ENCODE measurements around the gene TPRG1. TPM values are rescaled to one million over a fixed set of nuclear protein-coding genes. Genes with fewer than 3 reads are reported as not detected.

Gene TPRG1
- total RNA-seq, 1 donor from 2014 or later, result under 0.01 TPM

GRCh38 chr3:189165092-189165612, 6.6 kb upstream of the TPRG1 start:
- no peak for DNase-seq (ENCODE audit: low read depth in 2 of 2)

DNA sequence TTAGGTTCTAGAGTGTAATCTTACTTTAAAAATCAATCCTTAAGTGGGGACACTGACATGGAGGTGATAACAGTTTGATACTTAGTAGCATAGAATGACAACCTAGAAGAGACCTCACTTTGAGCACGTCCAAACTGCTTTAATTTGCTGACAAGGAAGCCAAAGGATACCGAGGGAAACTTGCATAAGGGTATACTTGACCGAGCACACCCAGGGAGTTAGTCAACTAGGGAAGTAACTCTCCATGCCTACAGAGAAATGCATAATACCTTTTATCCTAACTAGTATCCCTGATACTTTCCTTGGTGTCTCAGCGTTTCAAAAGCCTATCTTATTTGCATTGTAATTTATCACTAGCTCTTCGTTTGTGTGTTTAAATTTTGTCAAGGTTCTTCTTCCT, 5.5 kb upstream of the TPRG1 start:
- DNase-seq (ENCODE audit: low read depth in 2 of 2), result no peak

DNA sequence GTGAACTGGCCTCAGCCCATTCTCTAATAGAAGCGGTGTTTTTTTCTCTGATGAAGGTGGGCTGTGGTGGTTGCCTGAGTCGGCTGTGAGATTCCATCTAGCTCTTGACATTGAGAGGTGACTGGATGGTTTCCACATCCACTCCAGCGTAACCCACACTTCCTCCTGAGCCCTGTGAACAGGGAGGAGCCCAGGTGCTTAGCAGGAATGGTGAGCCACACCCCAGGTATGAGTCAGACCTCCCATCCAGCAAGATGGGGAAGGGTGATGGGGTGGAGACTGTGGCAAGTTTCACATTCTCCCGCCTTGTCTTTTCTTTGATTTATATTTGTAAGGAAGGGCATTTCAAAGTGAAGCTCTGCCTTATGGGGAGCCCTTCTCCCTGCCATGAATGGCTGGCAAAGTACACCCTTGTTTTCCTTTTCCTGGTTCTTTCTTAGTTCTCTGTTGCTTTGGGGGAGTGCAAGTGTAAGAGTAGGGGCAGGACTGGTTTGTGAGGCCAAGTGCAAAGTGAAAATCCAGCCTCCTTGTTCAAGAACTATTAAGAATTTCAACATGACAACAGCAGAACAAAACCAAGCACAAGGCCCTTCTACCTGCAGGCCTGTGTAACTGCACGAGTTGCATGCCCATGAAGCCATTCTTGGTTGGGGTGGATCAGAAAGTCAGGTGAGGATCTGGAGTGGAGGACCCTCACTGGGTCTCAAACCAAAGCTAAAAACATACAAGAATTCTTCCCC, 4.6 kb upstream of the TPRG1 start:
- DNase-seq (ENCODE audit: low read depth in 2 of 2), result no peak

GRCh38 chr3:189168711-189169110, 3.1 kb upstream of the TPRG1 start:
- DNase-seq (ENCODE audit: low read depth in 2 of 2), result no peak

DNA sequence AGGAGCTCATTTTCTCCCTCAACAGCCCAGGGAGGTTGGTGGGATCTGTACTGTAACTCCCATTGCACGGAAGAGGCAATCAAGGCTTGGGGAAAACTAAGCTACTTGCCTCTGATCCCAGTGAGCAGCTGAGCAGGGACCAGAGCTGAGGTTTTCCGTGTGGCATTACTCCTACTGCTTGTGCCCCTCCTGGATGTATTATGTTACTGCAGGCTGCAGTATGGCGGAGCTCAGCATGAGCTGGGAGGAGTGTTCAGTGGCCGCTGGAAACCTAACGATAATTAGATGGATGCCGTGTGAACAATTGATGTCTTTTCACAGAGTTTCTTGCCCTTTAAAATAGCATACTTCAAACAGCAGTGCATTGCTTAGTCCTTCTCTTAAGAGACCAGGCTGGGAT, 2.0 kb upstream of the TPRG1 start:
- DNase-seq (ENCODE audit: low read depth in 2 of 2), result no peak

DNA sequence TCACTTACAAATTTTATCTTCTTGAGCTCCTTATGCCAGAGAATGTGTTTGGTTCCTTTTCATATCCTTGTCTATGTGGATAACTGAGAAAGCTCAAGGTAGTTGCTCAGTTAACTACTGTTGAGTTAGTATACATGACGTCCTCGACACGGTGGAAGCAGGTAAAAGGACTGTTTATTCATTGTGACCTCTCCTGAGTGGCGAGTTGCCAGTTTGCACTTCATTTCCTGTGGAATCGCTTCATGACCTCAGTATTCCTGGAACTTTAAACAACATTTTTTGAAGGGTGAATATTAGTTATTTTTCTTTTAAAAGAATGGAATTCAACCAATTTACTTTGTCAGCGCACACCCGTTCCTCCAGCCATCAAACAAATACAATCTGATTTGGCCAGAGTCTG, 1.2 kb upstream of the TPRG1 start:
- peak; percentile 13 to 75 for DNase-seq (ENCODE audit: low read depth in 2 of 2)

DNA sequence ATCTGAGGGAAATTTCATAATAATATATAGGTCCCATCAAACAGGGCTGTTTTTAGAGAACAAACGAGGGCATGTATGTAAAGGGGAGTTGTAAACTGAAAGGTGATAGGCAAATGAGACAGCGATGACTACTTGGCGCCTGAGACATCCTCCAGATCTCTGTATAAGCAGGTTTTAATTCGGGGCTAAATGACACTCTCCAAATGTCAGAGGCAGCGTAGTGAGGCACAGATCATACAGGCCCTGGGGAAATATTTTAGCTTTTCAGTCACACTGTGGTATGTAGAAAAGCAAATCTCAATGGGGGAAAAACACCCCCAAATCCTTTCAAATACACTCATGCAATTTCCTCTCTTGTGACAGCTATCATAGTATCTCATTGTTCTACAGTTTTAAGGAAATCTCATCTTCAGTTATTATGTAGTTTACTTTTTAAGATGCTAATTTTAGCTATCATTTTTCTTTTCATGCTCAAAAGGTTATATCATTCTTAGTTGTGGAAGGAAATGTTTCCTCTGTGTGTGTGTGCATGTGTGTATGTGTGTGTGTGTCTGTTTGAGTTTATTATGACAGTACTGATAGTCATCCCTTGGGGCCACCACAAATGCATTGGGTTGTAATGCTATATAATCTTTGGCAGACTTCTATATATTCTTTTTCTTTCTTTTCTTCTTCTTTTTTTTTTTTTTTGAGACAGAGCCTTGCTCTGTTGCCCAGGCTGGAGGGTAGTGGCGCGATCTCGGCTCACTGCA, 1.1 kb downstream of the TPRG1 start:
- DNase-seq (ENCODE audit: low read depth in 2 of 2), result no peak

DNA sequence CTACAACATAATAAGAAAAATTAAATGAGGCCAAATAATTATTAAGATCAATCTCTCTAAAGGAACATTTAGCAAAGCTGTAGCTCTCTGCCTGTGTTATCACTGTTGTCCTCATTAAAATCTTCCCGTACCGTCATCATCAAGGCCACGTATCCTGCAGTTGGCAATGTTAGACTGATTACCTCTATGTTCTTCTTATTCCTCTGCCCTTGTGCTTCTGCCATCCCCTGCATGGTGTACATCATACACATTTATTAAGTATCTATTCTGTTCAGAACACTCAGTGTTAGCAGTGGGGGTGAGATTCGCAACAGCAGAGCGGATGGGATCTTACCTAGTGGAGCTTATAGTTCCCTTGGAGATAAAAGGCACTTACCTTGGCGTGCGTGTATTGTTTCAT, 12.8 kb downstream of the TPRG1 start:
- DNase-seq (ENCODE audit: low read depth in 2 of 2), result no peak

DNA sequence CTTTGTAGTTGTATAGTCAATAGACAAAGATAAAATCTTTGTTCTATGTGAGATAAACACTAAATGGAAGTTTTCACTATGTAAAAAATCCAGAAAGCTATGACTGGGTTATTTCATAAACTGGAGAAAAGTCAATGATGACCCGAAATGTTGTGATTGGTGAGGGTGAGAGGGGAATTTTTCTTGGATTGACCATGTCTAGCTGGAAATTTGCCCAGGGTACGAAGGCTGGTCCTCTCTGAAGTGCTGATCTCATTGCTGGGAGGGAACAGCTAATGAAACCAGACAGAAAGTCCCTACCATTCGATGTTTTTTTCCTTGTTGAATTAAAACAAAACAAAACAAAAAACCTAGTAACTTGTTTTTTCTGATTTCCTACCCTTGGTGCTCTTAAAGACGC, 14.3 kb downstream of the TPRG1 start:
- DNase-seq (ENCODE audit: low read depth in 2 of 2), result peak in 1 of 2 donors; percentile 25

- DNase-seq (ENCODE audit: low read depth in 2 of 2), result no peak
These were observed 16.7 kb downstream of the TPRG1 start for GRCh38 chr3:189188466-189188865.

DNA sequence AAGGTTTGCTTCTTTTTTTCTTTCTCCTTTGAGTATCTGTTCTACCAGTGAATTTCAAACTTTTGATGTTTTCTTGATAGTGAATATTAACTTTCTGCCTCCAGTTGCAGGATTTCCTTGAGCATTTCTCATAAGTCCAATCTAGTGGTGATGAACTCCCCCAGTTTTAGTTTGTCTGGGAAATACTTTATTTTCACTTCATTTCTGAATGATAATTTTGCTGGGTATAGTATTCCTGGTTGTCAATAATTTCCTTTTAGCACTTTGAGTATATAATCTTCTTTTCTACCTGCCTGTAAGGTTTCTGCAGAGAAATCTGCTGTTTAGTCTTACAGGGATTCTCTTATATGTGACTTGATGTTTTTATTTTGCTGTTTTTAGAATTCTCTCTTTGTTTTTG, 21.0 kb downstream of the TPRG1 start:
- DNase-seq (ENCODE audit: low read depth in 2 of 2), result no peak

GRCh38 chr3:189195302-189195701, 23.5 kb downstream of the TPRG1 start:
- DNase-seq (ENCODE audit: low read depth in 2 of 2), result no peak

DNA sequence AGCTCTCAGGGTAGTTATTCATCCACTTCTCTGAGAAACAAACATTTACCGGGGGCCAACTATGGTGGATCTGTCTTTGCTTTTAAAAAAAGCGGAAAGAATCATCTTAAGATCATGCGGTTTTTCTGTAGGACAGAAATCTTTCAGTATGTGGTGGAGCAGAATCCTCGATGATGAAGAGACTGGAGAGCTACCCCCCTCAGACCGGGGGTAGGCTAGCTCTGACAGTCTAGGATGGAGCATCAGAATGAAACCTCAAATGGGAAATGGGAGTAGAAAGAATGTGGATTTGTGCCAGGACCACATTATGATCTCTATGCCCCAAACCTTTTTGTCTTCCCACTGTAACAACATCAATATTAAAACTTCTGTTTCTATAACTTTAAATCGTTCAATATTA, 30.3 kb downstream of the TPRG1 start:
- DNase-seq (ENCODE audit: low read depth in 2 of 2), result no peak

GRCh38 chr3:189202583-189202982, 30.8 kb downstream of the TPRG1 start:
- no peak for DNase-seq (ENCODE audit: low read depth in 2 of 2)

DNA sequence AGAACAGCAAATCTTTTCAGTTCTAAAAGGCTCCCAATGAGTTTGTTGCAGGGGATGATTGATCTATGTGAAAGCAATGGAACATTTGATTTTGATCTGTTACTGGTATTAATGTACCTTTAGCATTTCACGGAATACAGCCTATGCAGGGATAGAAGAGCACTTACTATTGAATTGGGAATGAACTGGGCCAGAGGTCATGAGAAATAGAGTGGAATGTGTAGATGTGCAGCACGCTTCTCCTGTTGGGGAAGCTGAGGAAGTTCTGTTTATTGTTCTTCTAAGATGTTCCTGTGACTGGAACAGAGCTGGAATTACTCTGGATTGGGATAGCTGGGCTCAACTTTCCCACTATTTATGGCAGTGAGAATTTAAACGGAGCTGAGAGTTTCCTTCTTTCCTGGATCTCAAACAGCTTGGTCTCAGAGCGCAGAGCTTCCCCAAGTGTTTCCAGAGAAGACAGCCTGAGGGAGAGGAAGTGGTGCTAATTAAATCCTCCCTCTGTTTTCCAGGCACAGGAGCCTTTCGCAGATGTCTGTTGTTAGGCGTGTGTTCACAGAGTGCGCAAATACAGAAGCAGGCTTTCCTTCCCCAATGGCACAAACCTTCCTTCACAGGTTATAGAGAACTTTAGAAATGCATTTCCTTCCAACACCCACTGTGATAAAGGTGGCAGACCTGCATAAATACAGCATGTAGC, 32.5 kb downstream of the TPRG1 start:
- peak in 1 of 2 donors; percentile 4 for DNase-seq (ENCODE audit: low read depth in 2 of 2)

- DNase-seq (ENCODE audit: low read depth in 2 of 2), result no peak
These were observed 33.2 kb downstream of the TPRG1 start for GRCh38 chr3:189204937-189205336.

- DNase-seq (ENCODE audit: low read depth in 2 of 2), result no peak
These were observed 38.5 kb downstream of the TPRG1 start for GRCh38 chr3:189210251-189210770.

GRCh38 chr3:189212681-189213080, 40.9 kb downstream of the TPRG1 start:
- no peak for DNase-seq (ENCODE audit: low read depth in 2 of 2)

DNA sequence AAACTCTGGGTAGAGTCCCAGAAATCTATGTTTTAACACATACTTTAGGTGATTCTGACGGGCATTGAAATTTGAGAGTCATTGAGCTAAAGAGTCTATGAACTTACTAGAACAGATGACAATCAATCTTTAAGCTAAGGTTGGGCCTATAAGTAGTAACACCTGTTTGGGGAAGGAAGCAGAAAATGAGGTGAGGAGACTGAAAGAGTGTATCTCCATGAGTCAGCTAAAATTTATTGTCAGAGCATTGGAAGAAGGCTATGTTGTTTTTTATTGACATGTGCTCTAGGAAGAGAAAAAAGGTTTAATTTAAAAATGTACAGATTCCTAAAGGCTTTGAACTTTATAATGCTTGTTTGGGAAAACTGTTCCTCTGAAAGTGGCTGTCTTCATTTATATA, 42.9 kb downstream of the TPRG1 start:
- no peak for DNase-seq (ENCODE audit: low read depth in 2 of 2)

- DNase-seq (ENCODE audit: low read depth in 2 of 2), result no peak
These were observed 51.3 kb downstream of the TPRG1 start for GRCh38 chr3:189222927-189223636.

- DNase-seq (ENCODE audit: low read depth in 2 of 2), result no peak
These were observed 53.7 kb downstream of the TPRG1 start for GRCh38 chr3:189225431-189225830.

All from lung microvascular endothelial cell (primary cell).